Panc1 (cell line): ENCODE data around the gene SERINC3. TPM values are rescaled to one million over a fixed set of nuclear protein-coding genes. Genes with fewer than 3 reads are reported as not detected.

Experiments used
- ATAC-seq: fragments of 200-7000 bp; cut with Tn5 transposase; 2 replicates; pipeline ENCODE4 v1.9.1; 2020; ENCODE audit warnings: mild to moderate bottlenecking, moderate library complexity
- BruUV-seq: library from RNA; stranded (reverse); fragments of 400-500 nt; replicated peaks from 2 replicates; lab custom pipeline; 2021; lab: Mats Ljungman, UMichigan
- CTCF ChIA-PET: fragments of 300-600 bp; sonication (Branson Sonifier 250); formaldehyde crosslinking; loops from one replicate; lab custom pipeline; 2022; ENCODE audit warnings: antibody characterized with exemption; lab: Charles Lee
- POLR2A ChIA-PET: fragments of 300-600 bp; sonication (Branson Sonifier 250); formaldehyde crosslinking; loops from one replicate; lab custom pipeline; 2022; ENCODE audit warnings: antibody characterized with exemption; lab: Charles Lee
- DNase-seq: peaks from one replicate; pipeline ENCODE4 v3.0.0-alpha.2; 2010; ENCODE audit warnings: low read depth, low spot score
- H3K27ac ChIP-seq: 2 replicates; pipeline ENCODE4 v1.5.1; 2011; ENCODE audit warnings: mild to moderate bottlenecking, low read length, inconsistent platforms
- H3K27me3 ChIP-seq: fragments of 200-500 bp; sonication (Bioruptor generic); 2 replicates; pipeline ENCODE4 v1.6.0; 2014; ENCODE audit warnings: low read length, inconsistent platforms; ENCODE audit not compliant: control insufficient read depth, insufficient read depth
- H3K36me3 ChIP-seq: fragments of 200-500 bp; sonication (Bioruptor generic); 2 replicates; pipeline ENCODE4 v1.5.1; 2014; ENCODE audit warnings: inconsistent platforms, mild to moderate bottlenecking, low read length, moderate library complexity; ENCODE audit not compliant: control insufficient read depth, insufficient read depth
- H3K4me1 ChIP-seq: 2 replicates; pipeline ENCODE4 v1.5.1; 2011; ENCODE audit warnings: inconsistent platforms, mild to moderate bottlenecking, low read length, moderate library complexity; ENCODE audit not compliant: control insufficient read depth, insufficient read depth
- H3K4me3 ChIP-seq, 2 experiments: 2 replicates each; pipeline ENCODE4 v1.5.1; 2011 to 2012; ENCODE audit warnings: low read depth in 2 of 2, low read length in 2 of 2, mild to moderate bottlenecking in 2 of 2, inconsistent platforms in 1 of 2, moderate library complexity in 1 of 2
- H3K9me3 ChIP-seq: fragments of 200-500 bp; sonication (Bioruptor generic); 2 replicates; pipeline ENCODE4 v1.5.1; 2014; ENCODE audit warnings: low read depth, mild to moderate bottlenecking, inconsistent platforms, low read length, moderate library complexity; ENCODE audit not compliant: control insufficient read depth, insufficient read depth
- CTCF ChIP-seq: fragments of 450-650 bp; IDR thresholded peaks from 2 replicates; pipeline ENCODE4 v1.5.1; 2017; ENCODE audit warnings: mild to moderate bottlenecking
- POLR2AphosphoS5 ChIP-seq: IDR thresholded peaks from 2 replicates; pipeline ENCODE4 v1.6.1; 2012; ENCODE audit warnings: mild to moderate bottlenecking, low read depth, low read length, moderate library complexity
- REST ChIP-seq, 2 experiments: IDR thresholded peaks; 2 replicates each; pipeline ENCODE4 v1.6.1; 2011 to 2012; ENCODE audit warnings: low read depth in 2 of 2, control low read depth in 1 of 2, low read length in 1 of 2, mild to moderate bottlenecking in 1 of 2, moderate library complexity in 1 of 2; ENCODE audit not compliant: insufficient read depth in 1 of 2
- SIN3A ChIP-seq: IDR thresholded peaks from 2 replicates; pipeline ENCODE4 v1.6.1; 2012; ENCODE audit warnings: low read depth, mild to moderate bottlenecking, low read length, moderate library complexity, borderline replicate concordance; ENCODE audit not compliant: insufficient read depth
- TCF7L2 ChIP-seq: IDR thresholded peaks from 2 replicates; pipeline ENCODE4 v1.6.1; 2011; ENCODE audit warnings: mild to moderate bottlenecking, low read depth, low read length, inconsistent platforms
- in situ Hi-C: cut with HindIII; loops from 2 replicates; pipeline ENCODE4 v1.10.0; 2016; ENCODE audit warnings: low sequenced_read_pairs, low pct_unique_long_range_greater_than_20kb
- intact Hi-C: fragments of 100-400 bp; cut with micrococcal nuclease; formaldehyde crosslinking; loops from one replicate; pipeline ENCODE4 v1.10.0; 2022; ENCODE audit not compliant: unreplicated experiment
- total RNA-seq: library from RNA; stranded (reverse); gene quantifications from one replicate; pipeline ENCODE4 v1.2.1, GENCODE V29; 2021; ENCODE audit not compliant: unreplicated experiment

The SERINC3 gene
- total RNA-seq, 1 experiment from 2014 or later: 76.4 TPM

- DNase-seq: no peak
- Histone ChIP-seq H3K9me3 (no peaks in the 10 kb centered on the region), H3K36me3 (no peaks in the 10 kb centered on the region; the same call in 1 of the 2 replicates), H3K27me3 (no peaks in the 10 kb centered on the region), H3K4me1 (peaks cover 13% of the 10 kb centered on the region; the same call in 1 of the 2 replicates), H3K4me3 (no peak overlapping the region), H3K27ac (no peak overlapping the region)
- POLR2A ChIA-PET: no interaction called here
- in situ Hi-C loops: no loop called here
- no peak for TF ChIP-seq CTCF
- no peak for TF ChIP-seq POLR2AphosphoS5
- no peak for TF ChIP-seq SIN3A
- TF ChIP-seq REST (IDR thresholded peaks at IDR 0.05; ENCODE audit: insufficient read depth in 1 of 2, low read depth in 2 of 2, low read length in 1 of 2): no peak
- CTCF ChIA-PET: no interaction called here
- BruUV-seq: no TSS peak
- ATAC-seq: no peak
- intact Hi-C loops: no loop called here
Observed at GRCh38 chr20:44517454-44517853, 4.4 kb downstream of the SERINC3 start.

- intact Hi-C loops: no loop called here
- H3K27ac ChIP-seq: no peak overlapping the region
- no peaks in the 10 kb centered on the region; the same call in 1 of the 2 replicates for H3K36me3 ChIP-seq
- H3K9me3 ChIP-seq: no peaks in the 10 kb centered on the region
- no TSS peak for BruUV-seq
- in situ Hi-C loops: no loop called here
- DNase-seq (no peak), ATAC-seq (no peak)
- no peaks in the 10 kb centered on the region for H3K27me3 ChIP-seq
- H3K4me1 ChIP-seq: peaks cover 13% of the 10 kb centered on the region; the same call in 1 of the 2 replicates
- CTCF ChIA-PET: interaction anchor here (0.5 kb wide), 1 partner anchor 60 kb away, joined by 3 read pairs; no protein-coding TSS in a partner anchor
- no peak overlapping the region for H3K4me3 ChIP-seq
- no peak for TF ChIP-seq TCF7L2
- no peak for TF ChIP-seq REST (IDR thresholded peaks at IDR 0.05; ENCODE audit: insufficient read depth in 1 of 2, low read depth in 2 of 2, low read length in 1 of 2)
- TF ChIP-seq CTCF: no peak
- TF ChIP-seq POLR2AphosphoS5: no peak
- TF ChIP-seq SIN3A: no peak
- POLR2A ChIA-PET: no interaction called here
Observed at GRCh38 chr20:44516491-44516890, 5.4 kb downstream of the SERINC3 start.
